ENCODE data around the gene ANKRD31.
"Not testable (repeated sequence)": the region's sequence is repeated elsewhere in the genome, so short reads cannot be mapped to it uniquely, and the experiment has no call there.

ANKRD31 gene

DNA sequence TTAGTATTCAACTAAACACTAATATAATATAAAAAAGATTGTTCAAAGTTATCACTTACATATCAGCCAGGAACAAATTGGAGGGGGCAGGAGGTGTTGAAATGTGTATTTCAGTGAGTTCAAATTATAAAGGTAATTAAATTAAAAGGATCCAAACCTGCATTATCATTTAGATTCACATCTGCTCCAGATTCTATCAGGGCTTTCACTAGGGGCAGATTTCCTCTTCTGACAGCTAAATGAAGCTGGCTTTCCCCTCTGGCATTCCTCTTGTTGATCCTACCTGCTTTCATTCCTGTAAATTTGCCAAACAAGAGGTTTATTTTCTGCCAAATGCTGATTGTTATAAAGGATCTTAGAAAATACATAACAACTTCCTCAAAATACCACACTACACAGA lies 98.0 kb downstream of the ANKRD31 start:
- no peak for DNase-seq

DNA sequence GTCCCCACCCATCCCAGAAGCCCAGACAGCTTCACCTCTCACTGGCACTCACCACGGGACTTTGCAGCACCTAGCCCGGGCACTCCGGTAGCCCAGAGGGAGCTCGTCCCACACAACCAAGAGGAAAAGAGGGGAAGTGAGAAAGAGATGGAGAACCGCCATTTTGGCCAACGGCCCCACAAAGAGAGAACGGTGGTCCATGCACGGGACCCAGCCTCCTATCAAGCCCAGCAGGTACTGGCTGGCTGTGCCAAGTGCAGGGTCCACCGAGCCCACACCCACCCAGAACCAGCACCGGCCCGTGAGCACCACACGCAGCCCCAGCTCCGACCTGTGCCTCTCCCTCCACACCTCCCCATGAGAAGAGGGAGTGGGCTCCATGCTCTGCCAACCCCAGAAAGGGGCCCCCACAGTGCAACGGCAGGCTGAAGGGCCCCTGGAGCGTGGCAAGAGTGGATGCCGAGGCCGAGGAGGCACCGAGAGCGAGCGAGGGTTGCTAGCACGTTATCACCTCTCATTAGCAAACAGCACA lies 105.8 kb downstream of the ANKRD31 start:
- no peak for DNase-seq

DNA sequence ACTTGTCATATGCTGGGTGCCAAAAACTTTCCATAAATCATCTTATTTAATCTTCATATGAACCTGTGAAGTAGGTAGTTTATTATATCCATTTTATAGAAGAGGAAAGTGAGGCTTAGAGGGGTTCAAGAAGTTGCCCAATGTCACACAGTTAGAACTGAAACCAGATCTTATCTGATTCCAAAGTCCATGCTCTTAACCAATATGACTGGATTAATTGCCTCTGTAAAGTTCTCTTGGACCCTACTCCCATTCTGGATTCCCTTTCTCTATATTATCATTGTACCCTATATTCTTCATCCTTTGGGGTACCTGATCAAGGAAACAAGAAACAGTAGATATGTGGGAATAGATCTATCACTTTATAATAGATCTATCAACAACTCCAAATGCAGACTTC lies 119.8 kb downstream of the ANKRD31 start:
- DNase-seq, result no peak

DNA sequence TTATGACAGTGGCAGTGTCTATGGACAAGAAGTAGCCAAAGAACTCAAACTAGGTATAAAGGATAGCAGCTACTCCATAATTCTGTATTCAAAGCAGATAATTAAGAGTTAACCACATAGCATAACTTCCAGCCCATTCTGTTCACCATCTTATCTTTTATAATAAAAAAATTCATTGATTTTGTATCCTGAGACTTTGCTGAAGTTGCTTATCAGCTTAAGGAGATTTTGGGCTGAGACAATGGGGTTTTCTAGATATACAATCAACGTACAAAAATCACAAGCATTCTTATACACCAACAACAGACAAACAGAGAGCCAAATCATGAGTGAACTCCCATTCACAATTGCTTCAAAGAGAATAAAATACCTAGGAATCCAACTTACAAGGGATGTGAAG lies 122.4 kb downstream of the ANKRD31 start:
- DNase-seq, result not testable (repeated sequence)

DNA sequence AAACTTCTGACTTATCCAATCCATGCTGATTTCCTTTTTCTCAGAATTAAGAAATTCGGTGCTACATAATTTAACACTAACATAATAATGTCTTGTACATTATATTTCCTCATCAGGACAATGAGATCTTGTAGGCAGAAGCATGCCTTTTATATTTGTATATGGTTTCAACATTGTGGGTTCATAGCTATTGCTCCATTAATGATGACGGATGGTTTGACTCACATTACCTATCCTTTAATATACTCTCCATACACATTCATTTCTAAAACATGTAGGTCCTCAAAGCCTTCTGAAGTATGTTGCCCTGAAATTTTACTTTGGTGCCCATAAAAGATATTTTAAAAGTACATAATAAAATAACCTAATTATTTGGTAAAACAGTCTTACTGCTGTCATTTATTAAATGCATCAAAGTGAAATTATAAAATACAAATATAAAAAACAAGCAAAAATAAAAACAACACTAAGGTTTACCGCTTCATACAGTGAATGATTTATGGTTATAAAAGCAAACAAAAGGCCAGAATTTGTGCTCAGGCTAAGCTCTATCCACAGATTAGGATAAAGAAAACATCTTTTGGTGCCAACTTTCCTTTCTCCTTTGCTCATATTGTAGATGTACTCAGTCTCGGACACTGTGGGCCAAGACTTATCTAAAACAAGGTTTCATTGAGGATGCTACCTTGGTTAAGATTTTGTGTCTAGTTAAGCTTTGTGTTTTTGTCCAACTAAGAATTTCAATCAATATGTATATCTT lies 123.1 kb downstream of the ANKRD31 start:
- no peak for DNase-seq

DNA sequence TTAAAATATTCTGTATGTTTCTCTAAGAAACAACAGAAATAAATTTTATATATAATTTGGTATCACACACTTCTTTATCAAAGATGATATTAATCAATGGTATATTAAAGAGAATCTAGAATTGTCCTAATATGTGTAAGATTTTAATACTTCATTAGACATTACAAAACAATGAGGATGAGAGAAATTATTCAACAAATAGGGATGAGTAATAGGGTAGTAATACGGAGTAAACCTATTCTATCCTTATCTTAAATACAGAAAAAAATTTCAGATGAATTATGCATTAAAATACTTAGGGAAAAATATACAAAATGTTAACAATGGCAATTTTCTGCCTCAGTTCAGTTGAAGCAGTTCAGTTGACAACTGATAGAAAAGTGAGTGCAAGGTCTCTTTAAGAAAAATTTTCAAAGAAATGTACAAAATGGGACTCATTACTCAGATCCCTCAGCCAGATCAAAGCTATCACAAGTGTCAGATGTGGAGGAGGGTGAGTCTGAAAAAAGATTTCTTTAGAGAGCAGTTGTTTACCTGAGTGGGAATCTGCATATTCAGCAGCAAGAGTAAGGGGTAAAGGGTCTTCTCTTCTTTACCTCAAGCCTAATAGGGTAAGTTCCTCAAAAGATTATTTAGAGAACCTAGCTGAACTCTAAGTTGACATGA lies 127.6 kb downstream of the ANKRD31 start:
- peak in 2 of 6 experiments; percentile 19 to 23 for DNase-seq

DNA sequence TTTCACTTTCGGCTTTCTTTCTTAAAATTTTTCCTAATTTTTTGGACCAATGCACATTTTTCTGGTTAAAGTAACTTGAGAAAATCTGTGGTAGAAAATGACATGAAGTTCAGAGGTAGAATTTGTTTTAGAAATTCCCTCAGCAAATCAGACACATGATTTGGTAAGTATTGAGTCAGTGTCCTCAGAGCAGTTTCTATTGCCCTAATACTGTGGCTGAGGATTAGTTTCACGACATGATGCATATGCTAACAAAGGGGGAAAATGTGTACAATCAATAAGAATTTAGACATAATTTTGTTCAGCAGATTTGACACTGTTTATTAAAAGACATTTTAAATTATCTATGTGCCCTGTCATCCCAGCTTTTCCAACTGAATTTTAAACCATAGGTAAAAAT lies 128.2 kb downstream of the ANKRD31 start:
- no peak for DNase-seq

DNA sequence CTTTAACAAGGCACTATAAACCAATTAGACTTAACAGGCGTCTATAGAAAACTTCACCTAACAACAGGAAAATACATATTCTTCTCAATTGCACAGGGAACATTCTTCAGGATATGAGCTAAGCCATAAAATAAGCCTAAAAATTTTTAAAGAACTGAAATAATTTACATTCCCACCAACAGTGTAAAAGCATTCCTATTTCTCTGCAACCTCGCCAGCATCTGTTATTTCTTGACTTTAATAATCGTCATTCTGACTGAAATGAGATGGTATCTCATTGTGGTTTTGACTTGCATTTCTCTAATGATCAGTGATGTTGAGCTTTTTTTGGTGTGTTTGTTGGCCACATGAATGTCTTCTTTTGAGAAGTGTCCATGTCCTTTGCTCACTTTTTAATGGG lies 140.7 kb downstream of the ANKRD31 start:
- DNase-seq, result not testable (repeated sequence)

DNA sequence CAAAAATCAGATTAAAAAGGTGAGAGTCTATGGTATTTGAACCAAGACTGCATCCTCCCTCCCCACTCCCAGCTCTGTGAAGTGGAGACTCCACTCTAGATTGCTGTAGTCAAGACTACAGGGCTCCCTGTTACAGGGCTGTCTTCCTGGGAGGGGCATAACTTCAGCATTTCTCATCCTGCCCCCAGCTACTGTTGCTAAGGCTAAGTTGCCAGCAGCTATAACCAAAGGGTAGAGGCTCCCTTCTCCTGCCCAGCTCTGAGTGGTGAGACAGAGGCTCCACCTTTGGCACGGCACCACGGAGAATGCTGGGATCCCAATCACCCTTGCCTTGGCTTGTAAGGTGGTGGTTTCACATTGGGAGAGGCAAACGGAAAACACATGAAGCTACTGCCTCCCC lies 145.1 kb downstream of the ANKRD31 start:
- no peak for DNase-seq

DNA sequence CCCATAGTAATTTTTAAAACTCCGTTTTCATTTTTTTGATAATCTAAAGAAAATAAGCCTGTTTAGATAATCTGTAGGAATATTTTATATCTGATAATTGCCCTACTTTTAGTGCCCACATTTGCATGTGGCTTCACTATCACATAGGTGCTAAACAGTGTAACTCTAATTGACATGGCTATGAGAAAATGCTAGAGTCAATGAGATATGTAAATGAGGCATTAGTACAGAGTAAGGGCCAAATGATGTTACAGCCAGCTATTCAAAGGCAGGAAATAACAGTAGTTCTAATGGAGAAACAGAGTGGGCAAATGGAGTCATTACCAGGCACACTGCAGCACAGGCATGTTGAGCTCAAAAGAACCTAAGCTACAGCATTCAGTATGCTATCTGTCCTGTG lies 147.0 kb downstream of the ANKRD31 start:
- no peak for DNase-seq

DNA sequence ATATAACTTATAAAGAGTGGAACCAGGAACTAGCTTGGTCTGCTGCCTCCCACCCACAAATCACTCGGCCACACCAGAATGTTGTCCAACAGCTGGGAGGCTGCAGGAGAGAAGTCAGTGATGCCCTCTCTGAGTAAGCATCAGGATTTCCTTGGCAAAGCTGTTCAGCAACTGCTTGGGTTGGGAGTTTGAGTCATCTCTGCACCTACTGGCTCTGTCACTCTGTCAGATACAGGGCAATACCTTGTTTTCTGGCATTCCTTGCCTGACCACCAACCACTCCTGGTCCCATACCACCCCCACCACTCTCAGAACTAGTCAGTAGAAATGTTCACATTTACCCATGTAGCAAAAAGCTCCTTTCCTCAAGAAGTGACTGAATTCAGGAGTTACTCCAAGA lies 147.5 kb downstream of the ANKRD31 start:
- DNase-seq, result no peak

DNA sequence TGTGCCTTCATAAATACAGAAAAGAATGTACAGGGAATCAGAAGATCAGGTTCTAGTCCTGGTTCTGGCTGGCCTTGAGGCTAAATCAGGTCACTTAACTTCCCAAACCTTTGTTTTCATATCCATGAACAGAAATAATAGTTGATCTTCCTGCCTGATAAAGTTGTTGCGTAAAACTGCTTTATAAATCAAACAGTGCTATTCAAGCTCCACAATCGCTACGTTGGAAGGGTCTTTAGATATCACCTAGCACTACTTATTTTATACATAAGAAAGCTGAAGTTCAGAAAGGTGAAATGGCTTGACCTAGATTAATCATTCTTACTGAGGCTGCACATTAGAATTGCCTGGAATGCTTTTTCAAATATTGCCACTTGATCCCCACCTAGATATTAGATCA lies 148.0 kb downstream of the ANKRD31 start:
- no peak for DNase-seq

DNA sequence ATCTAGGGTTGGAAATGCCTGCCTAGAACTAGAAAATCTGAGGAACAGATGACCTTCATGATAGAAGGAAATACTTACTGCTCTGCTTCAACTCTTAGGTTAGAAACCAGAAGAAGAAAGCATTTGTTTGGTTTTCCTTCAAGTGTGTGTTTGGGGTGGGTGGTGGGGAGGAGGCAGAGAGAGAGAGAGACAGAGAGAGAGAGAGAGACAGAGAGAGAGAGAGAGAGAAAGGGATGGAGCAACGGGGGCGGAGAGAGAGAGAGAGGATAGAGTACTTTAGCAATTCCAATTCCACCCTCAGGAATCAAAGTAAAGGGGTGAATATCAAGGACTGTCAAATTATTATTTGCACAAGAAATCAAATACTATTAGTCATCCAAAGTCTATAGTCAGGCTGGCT lies 155.2 kb downstream of the ANKRD31 start:
- no peak for DNase-seq

DNA sequence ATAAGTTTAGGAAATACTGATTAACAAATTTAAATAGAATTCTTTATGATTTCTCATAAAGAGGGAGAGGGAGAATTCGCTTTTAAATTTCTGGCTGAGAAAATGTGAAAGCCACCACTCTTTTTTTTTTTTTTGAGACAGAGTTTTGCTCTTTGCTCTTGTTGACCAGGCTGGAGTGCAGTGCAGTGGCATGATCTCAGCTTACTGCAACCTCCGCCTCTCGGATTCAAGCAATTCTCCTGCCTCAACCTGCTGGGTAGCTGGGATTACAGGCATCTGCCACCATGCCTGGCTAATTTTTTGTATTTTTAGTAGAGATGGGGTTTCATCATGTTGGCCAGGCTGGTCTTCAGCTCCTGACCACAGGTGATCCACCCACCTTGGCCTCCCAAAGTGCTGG lies 157.3 kb downstream of the ANKRD31 start:
- DNase-seq, result not testable (repeated sequence)

DNA sequence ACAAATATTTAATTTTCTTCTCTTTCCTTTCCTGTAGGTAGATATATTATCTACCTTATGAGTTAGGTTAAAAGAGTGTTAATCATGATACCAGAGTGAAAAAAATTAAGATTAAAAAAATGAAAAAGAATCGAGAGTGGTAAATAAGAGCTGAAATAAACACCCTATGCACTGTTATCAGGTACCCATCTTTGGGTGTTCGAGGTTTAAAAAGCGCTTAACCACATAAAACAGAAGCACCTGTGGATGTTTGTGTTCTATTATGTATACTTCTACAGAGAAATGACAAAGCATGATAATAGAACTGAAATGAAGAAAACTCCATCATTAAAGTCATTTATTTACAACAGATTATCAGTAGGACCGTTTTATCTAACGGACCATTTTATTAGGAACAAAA lies 158.7 kb downstream of the ANKRD31 start:
- DNase-seq, result peak in 3 of 6 experiments; percentile 48 to 68 (median 67)

DNA sequence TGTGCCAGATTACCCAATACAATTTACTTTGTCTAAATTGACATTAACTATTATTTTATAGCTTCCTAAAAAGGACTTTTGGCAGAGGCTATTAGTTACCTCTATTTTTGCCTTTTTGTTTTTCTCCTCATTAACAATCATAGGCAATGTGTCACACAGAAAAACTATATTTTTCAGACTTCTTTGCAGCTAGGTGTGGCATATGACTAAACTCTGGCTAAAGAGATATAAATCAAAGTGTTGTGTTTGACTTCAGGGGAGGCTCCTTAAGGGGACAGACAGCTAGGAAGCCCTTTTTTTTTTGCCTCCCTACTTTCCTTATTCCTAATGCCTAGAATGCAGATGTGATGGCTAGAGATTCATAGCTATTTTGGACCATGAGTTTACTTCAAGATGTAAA lies 164.6 kb downstream of the ANKRD31 start:
- no peak for DNase-seq

DNA sequence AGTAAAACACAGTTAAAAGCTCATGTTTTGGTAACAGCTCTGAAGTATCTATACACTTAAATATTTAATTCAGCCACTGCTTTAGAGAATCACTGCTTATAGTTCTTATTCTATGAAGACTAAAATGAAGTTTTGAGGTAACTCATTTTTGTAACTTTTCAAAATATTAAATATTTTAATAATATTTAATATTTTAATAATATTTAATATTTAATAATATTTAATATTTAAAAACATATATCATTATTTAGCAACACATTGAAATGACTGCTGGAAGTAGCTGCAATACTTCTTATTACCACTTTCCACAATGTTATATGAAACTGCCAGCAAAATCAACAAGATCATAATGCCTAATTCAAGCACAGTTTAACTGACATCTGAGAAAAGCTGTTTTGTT lies 165.6 kb downstream of the ANKRD31 start:
- DNase-seq, result no peak

DNA sequence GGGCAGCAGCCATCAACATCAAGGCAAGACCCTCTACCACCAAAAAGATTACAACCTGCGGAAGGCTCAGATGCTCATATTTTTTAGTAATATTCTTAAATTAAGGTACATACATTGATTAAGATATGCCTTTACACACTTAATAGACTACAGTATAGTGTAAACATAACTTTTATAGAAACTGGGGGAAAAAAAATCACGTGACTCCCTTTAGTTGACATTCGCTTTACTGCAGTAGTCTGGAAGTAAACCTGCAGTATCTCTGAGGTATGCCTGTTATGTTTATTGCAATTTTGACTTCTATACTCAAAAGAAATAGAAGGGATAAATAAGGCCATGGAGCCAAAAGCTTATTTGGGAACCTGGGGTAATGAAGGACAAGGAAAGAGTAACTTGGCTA lies 169.2 kb downstream of the ANKRD31 start:
- no peak for DNase-seq

DNA sequence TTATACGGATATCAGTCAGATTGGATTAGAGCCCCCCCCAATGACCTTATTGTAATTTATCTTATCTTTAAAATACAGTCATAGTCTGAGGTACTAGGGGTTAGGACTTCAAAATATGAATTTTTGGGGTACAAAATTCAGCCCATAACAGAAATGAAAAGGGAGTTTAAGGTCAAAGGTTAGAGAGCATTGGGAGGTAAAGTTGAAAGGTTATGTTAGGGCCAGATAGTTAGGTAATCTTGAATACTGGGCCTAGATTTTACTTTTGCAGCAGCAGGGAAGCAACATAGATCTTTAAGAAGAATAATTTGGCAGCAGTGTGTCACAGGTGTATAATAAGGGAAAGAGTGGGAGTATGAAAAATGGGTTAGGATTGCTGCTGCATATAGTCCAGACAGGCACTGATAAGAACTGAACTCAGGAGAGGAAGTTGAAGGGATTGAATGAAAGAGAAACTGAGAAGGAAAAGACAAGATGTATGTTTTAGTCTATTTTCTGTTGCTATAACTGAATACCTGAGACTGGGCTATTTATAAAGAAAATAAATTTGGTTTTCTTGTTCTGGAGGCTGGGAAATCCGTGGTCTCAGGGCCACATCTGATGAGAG lies 173.7 kb downstream of the ANKRD31 start:
- no peak for DNase-seq

DNA sequence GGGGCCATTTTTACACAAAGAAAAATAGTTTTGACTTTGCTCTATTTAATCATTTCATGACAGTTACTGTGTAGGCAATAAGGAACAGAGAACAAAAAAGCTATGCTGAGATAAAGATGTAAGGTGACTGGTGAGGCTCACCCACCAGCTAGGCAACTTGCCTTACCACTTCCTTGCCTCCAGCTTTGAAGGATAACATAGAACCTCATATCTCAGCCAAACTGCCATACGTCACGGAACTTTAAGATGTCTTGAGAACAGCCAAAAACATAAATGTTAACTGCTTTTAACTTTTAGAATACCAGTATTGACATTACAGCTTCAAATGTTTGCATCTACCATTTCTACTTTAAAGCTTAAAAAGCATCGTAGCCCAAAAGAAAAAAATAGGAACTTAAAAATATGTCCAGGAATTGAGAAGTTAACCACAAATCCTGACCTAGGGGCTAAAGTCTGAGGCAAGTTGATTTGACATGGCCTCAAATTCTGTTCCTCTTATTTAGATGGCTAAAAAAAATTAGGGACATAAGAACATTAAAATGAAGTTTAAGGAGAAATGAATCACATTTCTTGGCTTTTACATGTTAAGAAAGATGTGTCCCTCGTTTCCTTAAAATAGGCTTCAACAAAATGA lies 176.6 kb downstream of the ANKRD31 start:
- DNase-seq, result peak; percentile 36 to 94 (median 78)

DNA sequence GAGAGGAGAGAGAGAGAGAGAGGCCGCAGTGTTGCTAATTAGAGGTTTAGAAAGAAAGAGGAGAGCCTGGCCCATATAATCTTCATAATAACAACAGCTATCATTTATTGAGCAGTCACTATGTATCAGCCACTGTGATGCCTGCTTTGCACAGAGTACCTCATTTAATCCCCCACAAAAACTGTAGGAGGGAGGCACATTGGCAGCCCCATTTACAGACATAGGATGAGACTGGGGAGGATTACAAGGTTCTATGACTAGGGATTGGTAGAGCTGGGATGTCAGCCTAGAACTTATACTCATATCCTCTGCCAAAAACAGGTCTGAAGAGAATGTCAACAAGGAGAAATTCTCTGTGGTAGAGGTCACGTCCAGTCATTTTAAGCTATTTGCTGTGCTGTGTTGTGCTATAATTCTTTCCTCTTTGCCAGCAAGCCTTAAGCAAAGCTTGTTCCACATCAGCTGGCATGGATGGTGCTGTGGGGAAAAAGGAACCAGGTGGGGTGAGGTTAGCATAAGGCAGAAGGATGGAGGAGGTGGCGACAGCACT lies 177.6 kb downstream of the ANKRD31 start:
- DNase-seq, result peak in 1 of 6 experiments; percentile 32

DNA sequence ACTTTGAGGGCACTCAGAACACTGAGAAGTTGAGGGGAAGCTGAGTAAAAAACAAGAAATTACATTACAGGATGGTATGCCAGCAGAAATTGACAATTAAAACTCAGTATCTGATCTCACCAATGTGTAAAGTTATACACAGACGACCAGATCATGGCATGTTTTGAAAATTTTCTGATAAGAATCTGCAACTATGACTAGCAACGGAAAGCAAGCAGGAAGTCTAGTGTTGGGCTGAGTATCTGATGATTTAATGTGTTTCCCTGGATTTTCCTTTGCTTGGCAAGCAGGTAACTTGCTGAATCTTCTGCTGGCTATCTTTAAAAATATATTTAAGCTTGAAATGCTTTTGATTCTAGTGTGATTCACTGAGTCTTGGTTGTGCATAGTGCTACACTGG lies 179.1 kb downstream of the ANKRD31 start:
- DNase-seq, result peak in 3 of 6 experiments; percentile 62 to 74 (median 64)

DNA sequence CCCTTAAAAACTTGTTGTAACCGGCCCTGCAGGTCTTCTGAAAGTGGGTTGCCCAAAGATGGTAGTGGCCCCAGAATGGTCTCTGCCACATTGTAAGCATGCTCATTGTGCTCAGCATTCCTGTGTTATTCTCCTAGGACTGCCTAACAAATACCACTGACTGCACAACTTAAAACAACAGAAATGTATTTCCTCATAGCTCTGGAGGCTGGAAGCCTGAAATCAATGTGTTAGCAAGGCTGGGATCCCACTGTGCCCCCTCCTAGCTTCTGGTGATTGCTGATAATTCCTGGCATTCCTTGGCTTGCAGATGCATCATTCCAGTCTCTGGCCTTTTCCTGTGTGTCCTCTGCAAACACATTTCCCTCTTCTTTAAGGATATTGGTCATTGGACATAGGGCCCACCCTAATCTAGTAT lies 180.9 kb downstream of the ANKRD31 start:
- DNase-seq, result no peak
